Stimulated activated CD8-positive, alpha-beta memory T cell treated with anti-CD3 and anti-CD28 coated beads, Interleukin-2, amount 100 ng/mL, for 48 hours (primary cell): ENCODE data around the gene TSHR.
A peak's percentile ranks its signal among the peaks of the same experiment; 100 is the strongest.
"Not testable (repeated sequence)": the region's sequence is repeated elsewhere in the genome, so short reads cannot be mapped to it uniquely, and the experiment has no call there.

Experiments used
- DNase-seq, 2 donors: peaks; one replicate each; pipeline ENCODE4 v3.0.0-alpha.2; 2020; ENCODE audit warnings: low read depth in 2 of 2

TSHR gene

DNA sequence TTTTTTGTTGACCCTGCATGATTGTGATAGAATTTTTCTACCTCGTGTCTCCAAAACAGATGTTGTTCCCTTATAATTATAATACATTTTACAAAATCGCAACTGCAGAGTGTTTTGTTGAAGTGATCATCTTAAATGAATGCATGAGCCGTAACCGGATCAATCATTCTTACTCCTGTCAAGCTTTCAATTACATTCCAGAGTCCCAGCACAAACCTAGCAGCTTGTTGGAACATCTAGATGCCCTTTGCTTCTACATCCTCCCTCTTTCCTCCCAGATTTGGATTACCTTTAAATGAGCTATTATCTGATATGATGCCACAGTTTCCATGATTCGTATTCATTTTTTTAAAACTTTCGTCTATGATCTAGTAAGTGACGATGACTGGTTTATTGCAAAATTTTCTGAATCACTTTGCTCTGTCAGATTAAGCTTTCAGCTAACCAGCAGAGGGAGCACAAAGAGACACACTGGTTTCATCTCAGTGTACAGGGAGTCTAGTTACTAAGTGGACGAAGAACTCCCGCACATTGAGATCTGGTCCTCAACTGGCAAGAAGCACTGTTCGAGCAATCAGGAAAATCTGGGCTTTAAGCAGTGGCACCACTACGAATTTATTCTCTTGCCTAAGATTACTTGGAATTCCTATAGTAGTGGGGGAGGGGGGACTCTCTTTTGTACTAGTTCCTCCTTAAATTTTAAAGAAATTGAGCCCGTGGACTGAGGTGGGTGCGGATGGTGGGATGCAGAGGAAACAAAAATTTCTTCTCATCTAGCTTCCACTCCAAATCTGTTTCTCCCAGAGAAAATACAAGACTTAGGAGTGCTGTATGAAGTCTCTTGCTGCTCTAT is 40.9 kb downstream of the TSHR start:
- DNase-seq: no peak

DNA sequence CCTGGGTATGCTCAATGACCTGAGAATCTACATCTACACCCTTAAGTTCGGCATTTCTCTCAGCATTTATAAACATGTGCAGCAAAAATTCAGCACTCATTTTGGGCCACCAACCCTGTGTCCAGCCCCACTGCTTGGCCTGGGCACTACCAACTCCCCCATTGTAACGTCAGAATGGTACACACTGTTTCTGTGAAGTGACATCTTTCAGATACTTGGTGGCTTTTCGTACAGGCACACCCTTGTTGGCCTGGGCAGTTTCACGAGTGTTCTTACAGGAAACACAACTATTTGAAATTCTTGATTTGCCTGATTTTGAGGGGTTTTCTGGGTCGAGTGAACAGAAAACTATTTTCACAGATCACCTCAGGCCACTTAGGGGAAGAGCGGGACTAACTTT is 46.0 kb downstream of the TSHR start:
- DNase-seq: no peak

DNA sequence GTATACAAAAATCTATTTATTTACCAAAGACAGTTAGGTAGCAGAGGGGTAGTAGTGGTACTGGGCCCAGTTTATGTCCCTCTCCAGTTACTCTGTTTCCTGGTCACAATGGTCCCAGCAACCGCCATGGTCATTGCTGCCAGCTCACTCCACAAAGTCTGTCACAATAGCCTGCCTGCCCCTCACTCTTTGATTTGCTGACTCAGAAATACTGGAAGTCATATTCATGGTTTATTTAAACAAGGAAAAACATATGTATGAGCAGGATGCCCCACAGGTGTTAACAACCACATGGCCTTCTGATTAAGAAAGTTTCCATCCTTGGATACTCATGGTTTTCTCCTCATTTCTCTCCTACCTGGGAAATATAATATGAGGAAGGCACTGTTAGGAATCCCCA is 49.2 kb downstream of the TSHR start:
- no peak for DNase-seq

DNA sequence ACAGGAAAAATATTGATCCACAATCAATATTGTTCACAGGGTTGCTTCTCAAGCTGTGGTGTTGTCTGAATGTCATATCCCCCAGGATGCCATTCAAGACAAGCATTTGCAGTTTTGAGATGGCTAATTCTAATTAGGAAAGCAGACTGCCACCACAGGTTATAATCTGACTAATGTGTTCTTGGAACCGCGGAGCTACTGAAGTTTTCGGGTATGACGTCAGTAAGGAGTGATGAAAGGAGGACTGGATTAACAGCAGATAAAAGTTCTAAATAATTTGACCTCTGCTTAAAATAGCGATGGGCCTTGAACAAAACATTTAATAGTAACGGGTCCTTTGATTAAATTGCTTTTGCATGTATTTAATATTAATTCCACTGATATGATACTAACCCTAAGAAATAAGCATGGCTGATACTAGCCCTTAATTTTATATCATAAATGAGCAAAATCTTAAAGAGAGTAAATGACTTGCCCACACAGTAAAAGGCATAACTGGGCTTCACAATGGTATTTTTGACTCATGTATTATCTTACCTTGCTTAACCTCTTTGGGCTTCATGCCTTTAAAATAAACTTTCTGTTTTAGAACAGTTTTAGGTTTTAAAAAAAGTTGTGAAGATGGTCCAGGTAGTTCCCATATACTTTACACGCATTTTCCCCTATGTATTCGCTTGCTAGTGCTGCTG is 50.3 kb downstream of the TSHR start:
- no peak for DNase-seq

DNA sequence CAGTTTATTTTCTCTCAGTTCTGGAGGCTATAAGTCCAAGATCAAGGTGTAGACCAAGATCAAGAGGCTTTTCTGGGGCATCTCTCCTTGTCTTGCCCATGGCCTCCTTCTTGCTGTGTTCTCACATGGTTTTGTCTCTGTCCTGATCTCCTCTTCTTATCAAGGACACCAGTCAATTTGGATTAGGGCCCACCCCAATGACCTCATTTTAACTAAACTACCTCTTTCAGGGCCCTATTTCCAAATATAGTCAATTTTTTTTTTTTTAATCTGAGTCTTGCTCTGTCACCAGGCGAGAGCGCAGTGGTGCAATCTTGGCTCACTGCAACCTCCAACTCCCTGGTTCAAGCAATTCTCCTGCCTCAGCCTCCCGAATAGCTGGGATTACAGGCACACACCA is 50.8 kb downstream of the TSHR start:
- DNase-seq: no peak

DNA sequence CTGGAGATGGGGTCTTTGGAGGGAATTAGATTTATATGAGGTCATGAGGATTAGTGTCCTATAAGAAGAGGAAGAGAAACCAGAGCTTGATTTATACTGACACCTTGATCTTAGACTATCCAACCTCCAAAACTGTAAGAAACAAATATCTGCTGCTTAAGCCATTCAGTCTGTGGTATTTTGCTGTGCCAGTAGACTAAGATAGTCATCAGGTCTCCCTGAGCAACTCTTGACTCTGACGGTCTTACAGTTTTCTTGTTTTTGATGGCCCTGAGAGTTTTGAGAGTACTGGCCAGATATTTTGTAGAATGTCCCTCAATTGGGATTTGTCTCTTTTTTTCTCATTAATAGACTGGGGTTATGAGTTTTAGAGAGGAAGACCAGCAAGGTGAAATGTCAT is 51.7 kb downstream of the TSHR start:
- DNase-seq: no peak

DNA sequence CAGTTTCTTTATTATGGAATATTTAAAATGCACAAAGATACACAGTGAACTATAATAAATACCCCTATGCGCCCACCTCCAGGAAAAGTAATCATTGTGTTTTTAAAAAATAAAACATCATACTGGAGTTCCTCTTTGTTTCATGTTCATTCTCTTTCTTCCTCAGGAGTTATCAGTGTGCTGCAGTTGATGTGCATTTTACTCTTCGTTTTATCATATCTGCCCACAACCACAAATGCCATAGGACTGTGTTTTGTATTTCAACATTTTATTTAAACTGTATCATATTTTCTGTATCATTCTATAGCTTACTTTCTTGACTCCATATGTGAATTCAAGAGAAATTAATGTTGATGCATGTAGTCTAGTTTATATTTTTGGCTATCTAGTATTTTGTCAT is 53.9 kb downstream of the TSHR start:
- DNase-seq: no peak

DNA sequence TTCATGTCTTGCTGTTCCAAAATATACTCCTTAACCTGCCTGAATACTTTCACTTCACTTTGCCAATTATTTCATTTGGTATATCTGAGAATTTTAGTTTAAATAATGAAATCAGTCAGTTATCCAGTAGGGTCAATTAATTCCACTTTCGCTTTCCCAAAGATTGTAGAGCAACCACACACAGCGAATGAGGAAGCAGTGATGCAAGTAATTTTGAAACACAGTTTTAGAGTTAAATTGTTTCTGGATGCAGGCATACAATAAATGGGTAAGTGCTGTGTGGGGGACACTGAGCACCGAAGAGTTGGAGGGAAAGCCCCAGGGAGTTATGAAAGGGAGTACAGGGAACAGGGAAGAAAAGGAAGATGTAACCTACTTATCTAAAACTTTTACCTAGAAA is 62.8 kb downstream of the TSHR start:
- DNase-seq: no peak

DNA sequence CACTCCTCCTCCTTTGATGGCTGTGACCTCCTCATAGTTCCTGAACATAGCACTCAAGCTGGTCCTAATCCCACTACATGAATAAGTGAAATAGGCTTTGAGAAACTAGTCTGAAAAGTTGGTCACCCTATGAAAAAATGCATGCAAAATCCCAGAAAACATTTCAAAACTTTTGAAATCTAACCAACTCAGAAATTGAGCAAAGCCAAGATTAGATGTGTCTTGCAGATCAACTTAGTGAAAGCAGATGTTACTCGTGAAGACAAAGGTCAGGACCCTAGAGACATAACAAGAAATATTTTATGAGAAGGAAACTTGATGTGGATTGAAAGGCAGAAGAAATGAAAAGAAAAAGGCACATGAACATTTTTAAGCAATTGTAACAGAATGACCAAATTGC is 63.3 kb downstream of the TSHR start:
- no peak for DNase-seq

DNA sequence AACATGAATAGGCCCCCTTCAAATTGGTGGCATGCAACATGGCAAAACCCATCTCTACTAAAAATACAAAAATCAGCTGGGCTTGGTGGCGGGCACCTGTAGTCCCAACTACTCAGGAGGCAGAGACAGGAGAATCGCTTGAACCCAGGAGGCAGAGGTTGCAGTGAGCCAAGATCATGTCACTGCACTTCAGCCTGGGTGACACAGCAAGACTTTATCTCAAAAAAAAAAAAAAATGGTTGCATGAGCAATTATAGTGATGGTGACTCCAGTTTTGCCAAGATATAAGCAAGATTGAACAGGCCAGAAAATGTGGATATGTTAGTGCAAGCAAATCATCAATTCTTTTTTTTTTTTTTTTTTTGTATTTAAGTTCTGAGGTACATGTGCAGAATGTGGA is 63.7 kb downstream of the TSHR start:
- not testable (repeated sequence) for DNase-seq

DNA sequence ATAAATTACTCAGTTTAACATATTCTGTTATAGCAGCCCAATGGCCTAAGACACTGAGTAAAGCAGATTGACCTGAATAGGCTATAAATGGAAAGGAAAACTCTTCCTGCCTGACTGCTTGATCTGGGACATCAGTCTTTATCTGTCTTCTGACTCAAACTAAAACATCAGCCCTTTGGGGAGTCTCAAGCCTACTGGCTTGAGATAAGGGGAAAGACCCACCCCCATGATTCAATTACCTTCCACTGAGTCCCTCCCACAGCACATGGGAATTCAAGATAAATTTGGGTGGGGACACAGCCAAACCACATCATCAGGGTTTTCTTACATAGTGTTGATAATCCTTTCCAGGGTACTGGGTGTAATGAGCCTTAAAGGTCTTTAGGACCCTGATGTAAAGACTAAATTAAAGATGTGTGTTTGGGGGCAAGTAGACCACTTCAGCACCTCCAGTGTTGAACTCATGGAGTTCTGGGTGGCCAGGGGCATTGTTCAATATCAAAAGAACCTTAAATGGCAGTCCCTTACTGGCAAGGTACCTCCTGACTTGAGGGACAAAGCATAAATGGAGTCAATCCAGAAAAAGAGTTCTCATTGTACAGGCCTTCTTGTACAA is 67.8 kb downstream of the TSHR start:
- no peak for DNase-seq

DNA sequence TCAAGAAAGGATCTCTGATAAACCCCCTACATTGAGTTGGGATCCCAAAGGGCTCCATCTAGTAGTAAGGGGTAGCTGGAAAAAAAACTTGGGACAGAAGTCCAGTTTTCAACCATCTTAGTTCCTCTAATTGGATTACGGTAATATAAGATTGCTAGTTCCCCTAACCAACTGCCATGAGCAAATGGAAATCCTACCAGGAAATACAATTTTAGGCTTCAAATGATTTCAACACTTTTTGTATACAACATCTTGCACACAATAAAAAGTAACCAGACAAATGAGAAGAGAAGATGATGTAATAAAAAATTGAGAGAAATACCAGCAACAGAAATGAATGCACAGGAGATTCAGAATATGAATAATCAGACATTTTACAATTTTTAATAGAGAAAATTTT is 73.0 kb downstream of the TSHR start:
- no peak for DNase-seq

DNA sequence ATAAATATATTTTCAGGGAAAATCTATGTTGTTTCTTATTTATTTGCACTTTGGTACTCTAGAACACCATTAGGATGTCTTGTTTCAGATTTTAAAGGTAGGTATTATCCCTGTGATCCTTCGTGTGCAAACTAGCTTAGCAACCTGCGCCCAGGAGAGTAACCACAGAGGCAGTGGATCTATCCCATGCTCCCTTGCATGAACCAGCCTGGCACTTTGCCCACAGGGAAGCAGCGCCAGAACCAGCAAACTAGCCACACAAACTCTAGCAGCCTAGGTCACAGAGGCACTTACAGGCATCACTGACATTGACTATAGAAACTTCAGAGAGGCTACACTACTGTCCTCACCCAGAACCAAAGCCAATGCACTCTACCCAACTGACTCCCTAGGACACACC is 76.1 kb downstream of the TSHR start:
- no peak for DNase-seq

DNA sequence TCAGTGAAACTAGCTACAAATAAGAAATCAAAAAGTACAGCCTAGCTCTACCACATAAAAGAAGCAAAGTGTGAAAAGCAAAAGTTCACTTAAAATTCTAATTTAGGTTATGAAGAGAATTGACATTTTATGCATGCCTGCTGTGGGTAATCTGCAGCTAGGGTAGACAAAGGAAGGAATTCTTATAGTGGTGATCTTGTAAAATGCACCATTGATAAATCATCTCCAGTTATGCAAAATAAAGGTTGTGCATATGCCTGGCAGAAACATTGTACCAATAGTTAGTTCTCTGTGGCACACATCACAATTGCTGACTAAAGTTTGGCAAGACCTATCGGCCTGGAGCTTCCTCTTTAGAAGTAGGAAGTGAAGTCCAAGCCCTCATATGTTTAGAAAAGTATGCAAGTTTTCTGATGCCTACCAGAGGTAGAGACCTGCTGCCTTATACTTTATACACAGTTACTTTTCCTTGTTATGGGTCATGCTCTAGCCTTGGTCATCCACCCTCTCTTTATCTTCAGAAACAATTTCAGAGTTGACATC is 78.3 kb downstream of the TSHR start:
- no peak for DNase-seq

DNA sequence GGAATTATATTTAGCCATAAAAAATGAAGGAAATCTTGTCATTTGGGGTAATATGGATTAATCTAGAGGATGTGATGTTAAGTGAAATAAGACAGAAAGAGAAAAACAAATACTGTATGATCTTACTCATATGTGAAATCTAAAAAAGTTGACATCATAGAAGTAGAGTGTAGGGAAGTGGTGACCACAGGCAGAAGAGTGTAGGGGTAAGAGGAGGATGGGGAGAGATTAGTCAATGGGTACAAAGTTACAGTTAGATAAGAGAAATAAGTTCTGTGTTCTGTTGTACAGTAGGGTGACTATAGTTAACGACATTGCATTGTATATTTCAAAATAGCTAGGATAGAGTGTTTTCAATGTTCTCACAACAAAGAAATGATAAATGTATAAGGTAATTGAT is 87.0 kb downstream of the TSHR start:
- DNase-seq: no peak

DNA sequence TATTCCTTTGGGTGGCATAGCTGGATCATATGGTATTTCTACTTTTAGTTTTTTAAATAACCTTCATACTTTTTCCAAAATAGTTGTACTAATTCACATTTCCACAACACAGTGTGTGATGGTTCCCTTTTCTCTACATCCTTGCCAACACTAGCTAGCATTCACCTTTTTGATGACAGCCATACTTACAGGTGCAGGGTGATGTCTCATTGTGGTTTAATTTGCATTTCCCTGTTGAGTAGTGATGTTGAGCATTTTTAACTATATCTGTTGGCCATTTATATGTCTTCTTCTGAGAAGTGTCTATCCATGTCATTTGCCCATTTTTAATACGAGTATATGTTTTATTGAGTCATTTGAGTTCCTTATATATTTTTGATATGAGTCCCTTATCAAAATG is 96.1 kb downstream of the TSHR start:
- DNase-seq: no peak

DNA sequence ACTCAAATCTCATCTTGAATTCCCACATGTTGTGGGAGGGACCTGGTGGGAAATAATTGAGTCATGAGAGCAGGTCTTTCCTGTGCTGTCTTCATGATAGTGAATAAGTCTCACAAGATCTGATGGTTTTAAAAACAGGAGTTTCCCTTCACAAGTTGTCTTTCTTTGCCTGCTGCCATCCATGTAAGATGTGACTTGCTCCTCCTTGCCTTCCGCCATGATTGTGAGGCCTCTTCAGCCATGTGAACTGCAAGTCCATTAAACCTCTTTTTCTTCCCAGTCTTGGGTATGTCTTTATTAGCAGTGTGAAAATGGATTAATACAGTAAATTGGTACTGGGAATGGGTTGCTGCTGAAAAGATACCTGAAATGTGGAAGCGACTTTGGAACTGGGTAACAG is 98.6 kb downstream of the TSHR start:
- DNase-seq: not testable (repeated sequence)

DNA sequence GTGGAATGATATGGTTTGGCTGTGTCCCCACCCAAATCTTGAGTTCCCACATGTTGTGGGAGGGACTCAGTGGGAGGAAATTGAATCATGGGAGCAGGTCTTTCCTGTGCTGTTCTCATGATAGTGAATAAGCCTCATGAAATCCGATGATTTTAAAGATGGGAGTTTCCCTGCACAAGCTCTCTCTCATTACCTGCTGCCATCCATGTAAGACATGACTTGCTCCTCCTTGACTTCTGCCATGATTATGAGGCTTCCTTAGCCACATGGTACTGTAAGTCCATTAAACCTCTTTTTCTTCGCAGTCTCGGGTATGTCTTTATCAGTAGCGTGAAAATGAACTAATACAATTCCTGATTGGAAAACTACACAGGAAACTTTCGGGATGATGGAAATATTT is 100.5 kb downstream of the TSHR start:
- DNase-seq: no peak

DNA sequence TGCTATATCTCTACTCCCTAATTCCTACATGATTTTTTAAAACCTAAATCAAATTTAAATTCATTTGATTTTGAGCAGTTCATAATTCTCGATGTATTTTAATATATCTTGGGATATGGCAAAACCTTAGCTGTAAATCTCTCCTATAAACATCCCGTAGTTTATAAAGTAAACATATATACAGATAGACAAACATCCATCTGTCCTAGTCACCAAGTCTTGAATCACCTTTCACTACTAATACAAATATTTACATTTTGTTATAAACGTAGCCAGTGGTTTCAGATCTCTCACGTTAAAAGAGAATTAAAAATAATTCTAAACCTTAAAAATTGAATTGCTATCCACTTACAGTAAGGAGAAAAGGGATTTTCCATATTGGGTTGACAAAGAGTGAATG is 107.0 kb downstream of the TSHR start:
- no peak for DNase-seq

DNA sequence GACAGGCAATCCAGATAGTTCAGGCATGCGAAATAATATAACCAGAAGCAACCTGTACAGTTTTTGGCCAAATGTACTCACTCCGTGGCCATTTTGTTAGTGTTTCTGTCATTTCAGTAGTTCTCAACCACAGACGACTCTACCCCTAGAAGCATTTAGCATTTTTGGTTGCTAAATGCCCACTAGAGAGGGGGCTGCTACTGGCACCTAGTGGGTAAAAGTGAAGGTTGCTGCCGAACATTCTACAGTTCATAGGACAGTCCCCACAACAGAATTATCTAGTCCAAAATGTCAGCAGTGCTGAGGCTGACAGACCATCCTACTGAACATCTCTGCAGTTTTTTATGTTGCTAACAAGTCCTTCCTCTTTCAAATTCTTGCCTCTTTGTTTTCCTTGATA is 107.4 kb downstream of the TSHR start:
- peak in 1 of 2 donors; percentile 2 for DNase-seq

DNA sequence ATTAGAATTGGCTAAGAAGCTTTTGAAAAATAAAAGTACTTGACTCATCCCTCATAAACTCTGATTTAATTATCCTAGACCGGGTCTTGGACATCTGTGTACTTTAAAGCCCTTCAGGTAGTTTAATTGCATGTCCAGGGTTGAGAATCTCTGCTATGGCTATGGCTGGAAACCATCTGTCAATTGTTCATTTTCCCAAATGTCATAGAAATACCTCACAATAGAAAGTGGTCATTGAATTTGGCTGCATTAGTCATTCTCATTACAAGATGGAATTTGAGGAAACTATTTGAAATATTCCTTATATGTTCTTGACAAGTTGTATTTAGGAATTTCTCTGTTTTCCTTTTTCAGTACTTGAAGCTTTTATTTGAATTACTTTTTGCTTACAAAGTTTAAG is 111.3 kb downstream of the TSHR start:
- DNase-seq: no peak

DNA sequence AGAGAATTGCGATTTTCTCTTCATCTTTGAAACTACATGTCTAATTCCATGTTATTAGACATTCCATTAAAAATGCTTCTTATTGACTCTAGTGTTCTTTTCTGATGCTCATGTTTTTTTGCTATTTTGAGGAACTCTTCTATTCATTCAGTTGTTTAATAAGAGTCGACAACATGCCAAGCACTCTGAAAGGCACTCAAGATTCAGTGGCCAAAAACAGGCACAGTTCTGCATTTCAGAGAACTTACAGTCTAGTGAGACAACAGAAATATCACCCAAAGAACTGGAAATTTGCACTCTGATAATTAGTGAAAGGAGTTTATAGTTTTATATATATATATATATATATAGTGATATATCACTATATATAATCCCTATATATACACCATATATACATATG is 111.7 kb downstream of the TSHR start:
- no peak for DNase-seq
